CD14-positive monocyte (primary cell): ENCODE measurements around the gene MMP24. TPM values are rescaled to one million over a fixed set of nuclear protein-coding genes. Genes with fewer than 3 reads are reported as not detected.

ENCODE experiments used
- DNase-seq, 3 donors: peaks; one replicate each; pipeline ENCODE4 v3.0.0-alpha.2; 2011 to 2022
- H2AFZ ChIP-seq: 2 replicates; pipeline ENCODE4 v1.6.0; 2012; ENCODE audit warnings: mild to moderate bottlenecking, low read depth, low read length, inconsistent platforms; ENCODE audit not compliant: insufficient read depth, poor library complexity, severe bottlenecking
- H3K27ac ChIP-seq, 2 donors: 1 replicate in 1 of 2; 2 replicates in 1 of 2; pipeline ENCODE4 v1.5.1; 2012 to 2013; ENCODE audit warnings: low read length in 2 of 2, control low read depth in 1 of 2, inconsistent platforms in 1 of 2, low read depth in 1 of 2, mild to moderate bottlenecking in 1 of 2
- H3K27me3 ChIP-seq, 2 donors: one replicate each; pipeline versions ENCODE4 v1.6.0 to v1.6.1; 2011 to 2013; ENCODE audit warnings: low read length in 2 of 2; ENCODE audit not compliant: control insufficient read depth in 2 of 2, insufficient read depth in 2 of 2
- H3K36me3 ChIP-seq, 2 donors: replicated peaks in 1 of 2; 1 replicate in 1 of 2; 2 replicates in 1 of 2; pipeline versions ENCODE4 v1.5.1 to v1.6.1; 2012 to 2013; ENCODE audit warnings: low read length in 2 of 2, control low read depth in 1 of 2, inconsistent platforms in 1 of 2, mild to moderate bottlenecking in 1 of 2; ENCODE audit not compliant: insufficient read depth in 2 of 2, control insufficient read depth in 1 of 2
- H3K4me1 ChIP-seq, 2 donors: 1 replicate in 1 of 2; 2 replicates in 1 of 2; pipeline versions ENCODE4 v1.5.1 to v1.6.1; 2012 to 2013; ENCODE audit warnings: low read length in 2 of 2, control low read depth in 1 of 2, inconsistent platforms in 1 of 2, mild to moderate bottlenecking in 1 of 2, moderate library complexity in 1 of 2; ENCODE audit not compliant: insufficient read depth in 2 of 2, control insufficient read depth in 1 of 2
- H3K4me2 ChIP-seq: replicated peaks from 2 replicates; pipeline ENCODE3; 2012; ENCODE audit warnings: low read length, moderate library complexity, mild to moderate bottlenecking; ENCODE audit not compliant: poor library complexity, severe bottlenecking; ENCODE audit errors: extremely low read depth
- H3K4me3 ChIP-seq, 3 experiments: fragments of 200-600 bp in 1 of 3; sonication (generic) in 1 of 3; replicated peaks in 1 of 3; 1 replicate in 2 of 3; 2 replicates in 1 of 3; pipeline ENCODE4 v1.5.1; 2011 to 2013; ENCODE audit warnings: low read length in 3 of 3, mild to moderate bottlenecking in 3 of 3, control low read depth in 2 of 3, low read depth in 2 of 3, inconsistent platforms in 1 of 3, moderate library complexity in 1 of 3
- H3K79me2 ChIP-seq: 2 replicates; pipeline ENCODE4 v1.6.0; 2012; ENCODE audit warnings: mild to moderate bottlenecking, control low read depth, inconsistent platforms, low read length, moderate library complexity; ENCODE audit not compliant: insufficient read depth
- H3K9ac ChIP-seq: 2 replicates; pipeline ENCODE4 v1.6.0; 2017; ENCODE audit warnings: low read length, mild to moderate bottlenecking; ENCODE audit not compliant: insufficient read depth, poor library complexity, severe bottlenecking
- H3K9me3 ChIP-seq, 2 donors: replicated peaks in 1 of 2; 1 replicate in 1 of 2; 2 replicates in 1 of 2; pipeline versions ENCODE4 v1.5.1 to v1.6.1; 2012 to 2013; ENCODE audit warnings: low read length in 2 of 2, control low read depth in 1 of 2; ENCODE audit not compliant: control insufficient read depth in 1 of 2, insufficient read depth in 1 of 2
- H4K20me1 ChIP-seq: 2 replicates; pipeline ENCODE4 v1.6.0; 2012; ENCODE audit warnings: mild to moderate bottlenecking, low read length, control low read depth, moderate library complexity; ENCODE audit not compliant: insufficient read depth
- H3K27ac Mint-ChIP-seq, 7 donors: one replicate each; pipeline ENCODE4 v1.8.0; 2020; ENCODE audit warnings: mild to moderate bottlenecking in 7 of 7, mixed read lengths in 7 of 7, moderate library complexity in 6 of 7, inconsistent platforms in 2 of 7
- H3K27me3 Mint-ChIP-seq, 3 donors: one replicate each; pipeline ENCODE4 v1.8.0; 2021 to 2022; ENCODE audit warnings: low read depth in 3 of 3, mild to moderate bottlenecking in 3 of 3, mixed read lengths in 3 of 3, moderate library complexity in 3 of 3, inconsistent platforms in 1 of 3
- H3K36me3 Mint-ChIP-seq, 2 donors: one replicate each; pipeline ENCODE4 v1.8.0; 2020; ENCODE audit warnings: mixed read lengths in 2 of 2, inconsistent platforms in 1 of 2, mild to moderate bottlenecking in 1 of 2
- H3K4me1 Mint-ChIP-seq: one replicate; pipeline ENCODE4 v1.8.0; 2020; ENCODE audit warnings: mild to moderate bottlenecking, mixed read lengths
- H3K4me3 Mint-ChIP-seq, 2 donors: one replicate each; pipeline ENCODE4 v1.8.0; 2020; ENCODE audit warnings: mild to moderate bottlenecking in 2 of 2, mixed read lengths in 2 of 2, moderate library complexity in 1 of 2
- H3K9me3 Mint-ChIP-seq, 7 donors: one replicate each; pipeline ENCODE4 v1.8.0; 2020 to 2022; ENCODE audit warnings: mixed read lengths in 7 of 7, mild to moderate bottlenecking in 6 of 7, moderate library complexity in 6 of 7, inconsistent platforms in 2 of 7
- CTCF ChIP-seq: fragments of 200-600 bp; IDR thresholded peaks from one replicate; pipeline ENCODE4 v1.8.0; 2022; ENCODE audit warnings: antibody characterized with exemption, mild to moderate bottlenecking
- intact Hi-C, 2 donors: fragments of 100-400 bp; cut with micrococcal nuclease; formaldehyde crosslinking; loops; one replicate each; pipeline versions ENCODE4 v1.15.0 to v1.15.1; 2023
- polyA plus RNA-seq, 3 donors: library from polyadenylated mRNA; depleted of rRNA in 1 of 3; unstranded in 2 of 3; stranded (reverse) in 1 of 3; fragments of 300-500 nt in 2 of 3; fragments of >200 nt in 1 of 3; fragmentation: Illumina TruSeq in 2 of 3; gene quantifications; 1 replicate in 2 of 3; 2 replicates in 1 of 3; pipeline ENCODE4 v1.2.3, GENCODE V29; 2012 to 2021

The MMP24 gene
- polyA plus RNA-seq, 3 donors: 0.14 TPM; not detected in 2

GRCh38 chr20:35196313-35196712 lies 30.2 kb upstream of the MMP24 start:
- no peak for DNase-seq

GRCh38 chr20:35199740-35200139 lies 26.8 kb upstream of the MMP24 start:
- H3K27ac ChIP-seq: no peak overlapping the region
- no peak for TF ChIP-seq CTCF
- no peak overlapping the region for H3K4me2 ChIP-seq
- no peak overlapping the region for H2AFZ ChIP-seq
- Mint-ChIP-seq H3K4me1 (no peaks in the 10 kb centered on the region), H3K27ac (no peak overlapping the region), H3K27me3 (peaks cover 0 to 4% (median 0%) of the 10 kb centered on the region in 3 donors), H3K4me3 (no peak overlapping the region), H3K36me3 (peaks cover 2 to 8% of the 10 kb centered on the region in 2 donors), H3K9me3 (peaks cover 9 to 48% (median 45%) of the 10 kb centered on the region in 7 donors)
- H3K79me2 ChIP-seq: no peaks in the 10 kb centered on the region
- no peaks in the 10 kb centered on the region for H4K20me1 ChIP-seq
- intact Hi-C loops: no loop called here
- H3K36me3 ChIP-seq: no peaks in the 10 kb centered on the region
- no peaks in the 10 kb centered on the region for H3K4me1 ChIP-seq
- DNase-seq: no peak
- no peak overlapping the region for H3K9ac ChIP-seq
- no peaks in the 10 kb centered on the region for H3K27me3 ChIP-seq
- peaks cover 25 to 32% of the 10 kb centered on the region in 2 donors for H3K9me3 ChIP-seq
- no peak overlapping the region for H3K4me3 ChIP-seq

More at GRCh38 chr20:35196313-35196712, 30.2 kb upstream of the MMP24 start:
- peaks cover 5 to 6% of the 10 kb centered on the region in 2 donors for H3K36me3 Mint-ChIP-seq
- Histone ChIP-seq H4K20me1 (no peaks in the 10 kb centered on the region), H3K4me1 (no peaks in the 10 kb centered on the region), H3K27ac (no peak overlapping the region), H3K4me3 (no peak overlapping the region), H3K79me2 (no peaks in the 10 kb centered on the region), H2AFZ (no peak overlapping the region), H3K36me3 (no peaks in the 10 kb centered on the region), H3K4me2 (no peak overlapping the region), H3K9me3 (peaks cover 25 to 32% of the 10 kb centered on the region in 2 donors), H3K9ac (no peak overlapping the region), H3K27me3 (no peaks in the 10 kb centered on the region)
- peaks cover 0 to 2% (median 0%) of the 10 kb centered on the region in 3 donors for H3K27me3 Mint-ChIP-seq
- peaks cover 9 to 48% (median 40%) of the 10 kb centered on the region in 7 donors for H3K9me3 Mint-ChIP-seq
- H3K4me3 Mint-ChIP-seq: no peak overlapping the region
- no peak for TF ChIP-seq CTCF
- H3K27ac Mint-ChIP-seq: no peak overlapping the region
- intact Hi-C loops: no loop called here
- no peaks in the 10 kb centered on the region for H3K4me1 Mint-ChIP-seq
